ENCODE measurements around the gene ARHGAP31.
"Not testable (repeated sequence)": the region's sequence is repeated elsewhere in the genome, so short reads cannot be mapped to it uniquely, and the experiment has no call there.

Gene ARHGAP31

DNA sequence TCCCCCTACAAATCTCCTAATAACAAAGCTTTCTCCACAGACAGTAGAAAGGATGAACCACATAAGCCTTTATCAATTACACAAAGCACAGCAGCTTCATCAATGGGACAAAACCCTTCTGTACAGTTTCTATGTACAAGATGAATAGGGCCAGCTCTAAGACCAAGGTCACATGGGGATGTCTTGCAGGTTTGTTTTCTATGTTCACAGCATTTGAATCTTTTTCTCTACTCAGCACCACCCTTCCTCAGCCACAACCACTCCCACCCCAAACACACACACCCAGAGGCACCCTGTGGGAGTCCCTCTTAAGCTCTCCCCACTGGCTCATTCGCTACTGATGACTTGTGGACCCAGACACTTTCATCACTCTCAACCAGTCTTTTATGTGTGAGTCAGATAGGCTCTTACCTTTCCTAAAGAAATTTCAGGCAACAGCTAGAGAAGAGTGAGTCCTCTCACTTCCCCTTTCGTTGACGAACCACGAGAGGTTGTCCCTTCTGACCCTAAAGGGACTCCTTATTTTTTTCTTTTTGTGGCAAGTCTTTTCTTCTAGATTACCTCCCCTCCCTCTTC, 57.9 kb downstream of the ARHGAP31 start:
- no peaks in the 10 kb centered on the region for H3K27me3 ChIP-seq (ENCODE audit: insufficient read depth, poor library complexity, severe bottlenecking)
- TF ChIP-seq SPI1 (IDR thresholded peaks at IDR 0.05; ENCODE audit: borderline replicate concordance, low read depth) = peak; percentile 94
- TF ChIP-seq, protein P1, sequence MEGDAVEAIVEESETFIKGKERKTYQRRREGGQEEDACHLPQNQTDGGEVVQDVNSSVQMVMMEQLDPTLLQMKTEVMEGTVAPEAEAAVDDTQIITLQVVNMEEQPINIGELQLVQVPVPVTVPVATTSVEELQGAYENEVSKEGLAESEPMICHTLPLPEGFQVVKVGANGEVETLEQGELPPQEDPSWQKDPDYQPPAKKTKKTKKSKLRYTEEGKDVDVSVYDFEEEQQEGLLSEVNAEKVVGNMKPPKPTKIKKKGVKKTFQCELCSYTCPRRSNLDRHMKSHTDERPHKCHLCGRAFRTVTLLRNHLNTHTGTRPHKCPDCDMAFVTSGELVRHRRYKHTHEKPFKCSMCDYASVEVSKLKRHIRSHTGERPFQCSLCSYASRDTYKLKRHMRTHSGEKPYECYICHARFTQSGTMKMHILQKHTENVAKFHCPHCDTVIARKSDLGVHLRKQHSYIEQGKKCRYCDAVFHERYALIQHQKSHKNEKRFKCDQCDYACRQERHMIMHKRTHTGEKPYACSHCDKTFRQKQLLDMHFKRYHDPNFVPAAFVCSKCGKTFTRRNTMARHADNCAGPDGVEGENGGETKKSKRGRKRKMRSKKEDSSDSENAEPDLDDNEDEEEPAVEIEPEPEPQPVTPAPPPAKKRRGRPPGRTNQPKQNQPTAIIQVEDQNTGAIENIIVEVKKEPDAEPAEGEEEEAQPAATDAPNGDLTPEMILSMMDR (IDR thresholded peaks at IDR 0.05; ENCODE audit: insufficient read depth, low read length) = no peak
- no peak overlapping the region for H3K27ac ChIP-seq (replicated peaks)
- H3K4me3 ChIP-seq (replicated peaks; ENCODE audit: insufficient read depth, low read length) = no peak overlapping the region
- peak; percentile 48 to 71 for DNase-seq (ENCODE audit: low read depth in 1 of 2, low spot score in 1 of 2)

DNA sequence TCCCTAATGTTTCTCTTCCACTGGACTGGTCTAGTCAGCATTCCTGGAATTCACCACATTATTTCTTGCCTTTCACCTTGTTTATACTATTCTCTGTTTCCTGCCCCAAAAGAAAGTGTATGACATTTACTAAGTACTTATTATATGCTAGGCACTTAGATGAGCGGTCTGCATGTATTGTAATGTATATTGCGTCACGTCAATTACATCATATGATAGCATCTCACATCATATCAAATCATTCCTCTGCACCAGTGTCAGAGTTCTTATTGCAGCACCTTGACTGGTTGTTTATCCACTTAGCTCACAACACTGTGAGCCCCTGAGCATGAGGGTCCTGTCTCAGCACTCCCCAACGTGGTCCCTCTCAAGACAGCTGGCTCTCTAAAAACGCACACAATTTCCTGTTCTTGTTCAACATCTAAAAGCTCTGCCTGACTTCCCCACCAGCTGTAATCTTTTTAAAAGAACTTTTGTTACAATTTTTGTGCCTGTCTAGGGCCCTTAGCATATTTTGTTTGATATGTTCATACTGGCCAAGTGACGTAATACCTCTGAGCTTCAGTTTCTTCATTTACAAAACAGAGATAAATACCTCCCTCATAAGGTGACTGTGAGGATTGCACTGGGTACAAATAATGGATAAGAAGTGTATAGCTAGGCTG, 58.8 kb downstream of the ARHGAP31 start:
- Histone ChIP-seq H3K27me3 (ENCODE audit: insufficient read depth, poor library complexity, severe bottlenecking) (no peaks in the 10 kb centered on the region), H3K27ac (replicated peaks) (no peak overlapping the region), H3K4me3 (replicated peaks; ENCODE audit: insufficient read depth, low read length) (no peak overlapping the region)
- no peak for TF ChIP-seq POLR2AphosphoS5 (IDR thresholded peaks at IDR 0.05; ENCODE audit: low read depth)
- TF ChIP-seq, protein P1 (IDR thresholded peaks at IDR 0.05; ENCODE audit: insufficient read depth, low read length) = no peak
- TF ChIP-seq GABPA (IDR thresholded peaks at IDR 0.05; ENCODE audit: low read depth) = no peak
- TF ChIP-seq, protein P2, sequence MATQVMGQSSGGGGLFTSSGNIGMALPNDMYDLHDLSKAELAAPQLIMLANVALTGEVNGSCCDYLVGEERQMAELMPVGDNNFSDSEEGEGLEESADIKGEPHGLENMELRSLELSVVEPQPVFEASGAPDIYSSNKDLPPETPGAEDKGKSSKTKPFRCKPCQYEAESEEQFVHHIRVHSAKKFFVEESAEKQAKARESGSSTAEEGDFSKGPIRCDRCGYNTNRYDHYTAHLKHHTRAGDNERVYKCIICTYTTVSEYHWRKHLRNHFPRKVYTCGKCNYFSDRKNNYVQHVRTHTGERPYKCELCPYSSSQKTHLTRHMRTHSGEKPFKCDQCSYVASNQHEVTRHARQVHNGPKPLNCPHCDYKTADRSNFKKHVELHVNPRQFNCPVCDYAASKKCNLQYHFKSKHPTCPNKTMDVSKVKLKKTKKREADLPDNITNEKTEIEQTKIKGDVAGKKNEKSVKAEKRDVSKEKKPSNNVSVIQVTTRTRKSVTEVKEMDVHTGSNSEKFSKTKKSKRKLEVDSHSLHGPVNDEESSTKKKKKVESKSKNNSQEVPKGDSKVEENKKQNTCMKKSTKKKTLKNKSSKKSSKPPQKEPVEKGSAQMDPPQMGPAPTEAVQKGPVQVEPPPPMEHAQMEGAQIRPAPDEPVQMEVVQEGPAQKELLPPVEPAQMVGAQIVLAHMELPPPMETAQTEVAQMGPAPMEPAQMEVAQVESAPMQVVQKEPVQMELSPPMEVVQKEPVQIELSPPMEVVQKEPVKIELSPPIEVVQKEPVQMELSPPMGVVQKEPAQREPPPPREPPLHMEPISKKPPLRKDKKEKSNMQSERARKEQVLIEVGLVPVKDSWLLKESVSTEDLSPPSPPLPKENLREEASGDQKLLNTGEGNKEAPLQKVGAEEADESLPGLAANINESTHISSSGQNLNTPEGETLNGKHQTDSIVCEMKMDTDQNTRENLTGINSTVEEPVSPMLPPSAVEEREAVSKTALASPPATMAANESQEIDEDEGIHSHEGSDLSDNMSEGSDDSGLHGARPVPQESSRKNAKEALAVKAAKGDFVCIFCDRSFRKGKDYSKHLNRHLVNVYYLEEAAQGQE (IDR thresholded peaks at IDR 0.05; ENCODE audit: insufficient replicate concordance, low read depth) = no peak
- TF ChIP-seq SPI1 (IDR thresholded peaks at IDR 0.05; ENCODE audit: borderline replicate concordance, low read depth) = no peak
- peak; percentile 32 to 57 for DNase-seq (ENCODE audit: low read depth in 1 of 2, low spot score in 1 of 2)

DNA sequence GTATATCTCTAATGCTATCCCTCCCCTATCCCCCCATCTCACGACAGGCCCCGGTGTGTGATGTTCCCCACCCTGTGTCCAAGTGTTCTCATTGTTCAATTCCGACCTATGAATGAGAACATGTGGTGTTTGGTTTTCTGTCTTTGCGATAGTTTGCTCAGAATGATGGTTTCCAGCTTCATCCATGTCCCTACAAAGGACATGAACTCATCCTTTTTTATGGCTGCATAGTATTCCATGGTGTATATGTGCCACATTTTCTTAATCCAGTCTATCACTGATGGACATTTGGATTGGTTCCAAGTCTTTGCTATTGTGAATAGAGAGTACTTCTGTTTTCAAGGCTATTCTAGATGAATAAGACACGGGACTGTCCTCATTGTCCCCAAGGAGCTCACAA, 61.4 kb downstream of the ARHGAP31 start:
- DNase-seq (ENCODE audit: low read depth in 1 of 2, low spot score in 1 of 2); H3K27ac ChIP-seq (replicated peaks); H3K27me3 ChIP-seq (ENCODE audit: insufficient read depth, poor library complexity, severe bottlenecking); H3K4me3 ChIP-seq (replicated peaks; ENCODE audit: insufficient read depth, low read length): not testable (repeated sequence)

DNA sequence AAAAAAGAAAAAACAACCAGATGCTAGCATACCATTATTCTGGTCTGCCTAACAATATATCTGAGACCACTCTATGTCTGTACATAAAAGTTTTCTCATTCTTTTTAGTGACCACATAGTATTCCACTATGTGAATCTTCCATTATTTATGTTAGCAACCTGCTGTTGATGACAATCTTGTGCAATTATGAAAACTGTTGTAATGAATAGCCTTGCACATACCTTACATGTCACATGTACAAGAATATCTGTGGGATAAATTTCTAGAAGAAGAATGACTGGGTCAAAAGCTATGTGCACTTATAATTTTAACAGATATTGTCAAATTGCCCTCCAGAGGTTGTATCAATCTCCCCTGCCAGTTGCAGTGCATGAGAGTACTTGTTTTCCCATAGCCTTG, 62.5 kb downstream of the ARHGAP31 start:
- Histone ChIP-seq H3K27me3 (ENCODE audit: insufficient read depth, poor library complexity, severe bottlenecking) (peaks cover 2% of the 10 kb centered on the region), H3K4me3 (replicated peaks; ENCODE audit: insufficient read depth, low read length) (no peak overlapping the region), H3K27ac (replicated peaks) (no peak overlapping the region)
- TF ChIP-seq SPI1 (IDR thresholded peaks at IDR 0.05; ENCODE audit: borderline replicate concordance, low read depth) (no peak), GABPA (IDR thresholded peaks at IDR 0.05; ENCODE audit: low read depth) (no peak), POLR2AphosphoS5 (IDR thresholded peaks at IDR 0.05; ENCODE audit: low read depth) (no peak)
- TF ChIP-seq, protein P2 (IDR thresholded peaks at IDR 0.05; ENCODE audit: insufficient replicate concordance, low read depth) = no peak
- TF ChIP-seq, protein P1 (IDR thresholded peaks at IDR 0.05; ENCODE audit: insufficient read depth, low read length) = no peak
- DNase-seq (ENCODE audit: low read depth in 1 of 2, low spot score in 1 of 2) = no peak
